ENCODE results near the gene PSD4. TPM values are rescaled to one million over a fixed set of nuclear protein-coding genes. Genes with fewer than 3 reads are reported as not detected.
A peak's percentile ranks its signal among the peaks of the same experiment; 100 is the strongest.

Gene PSD4
- total and polyA plus RNA-seq, 5 donors from 2014 or later = 18.1 to 124 (median 22.7) TPM

GRCh38 chr2:113242327-113242726 lies 68.6 kb downstream of the PSD4 start:
- no peaks in the 10 kb centered on the region for H3K9me3 Mint-ChIP-seq
- H3K27me3 ChIP-seq (ENCODE audit: control insufficient read depth, insufficient read depth, low read length) = no peaks in the 10 kb centered on the region
- no peak overlapping the region for H3K27ac ChIP-seq (ENCODE audit: insufficient read depth, low read length, poor library complexity, severe bottlenecking)
- H3K4me3 Mint-ChIP-seq = no peak overlapping the region
- ATAC-seq (ENCODE audit: low read depth in 2 of 2) (no peak), DNase-seq (no peak)
- H3K27me3 Mint-ChIP-seq = peaks cover 5% of the 10 kb centered on the region
- peaks cover 0 to 19% (median 7%) of the 10 kb centered on the region in 4 donors for H3K4me1 Mint-ChIP-seq
- H3K4me1 ChIP-seq (ENCODE audit: control insufficient read depth, insufficient read depth, low read length, poor library complexity, severe bottlenecking) = no peaks in the 10 kb centered on the region
- H3K36me3 Mint-ChIP-seq = no peaks in the 10 kb centered on the region
- H3K9me3 ChIP-seq (ENCODE audit: control insufficient read depth in 2 of 2, low read length in 2 of 2) = no peaks in the 10 kb centered on the region
- no peak overlapping the region for H3K27ac Mint-ChIP-seq
- H3K36me3 ChIP-seq (ENCODE audit: control insufficient read depth, insufficient read depth, low read length) = no peaks in the 10 kb centered on the region
- no peak overlapping the region for H3K4me3 ChIP-seq (ENCODE audit: low read depth, low read length)

- H3K27ac Mint-ChIP-seq = peak overlapping the region in 1 of 3 donors; percentile 25
- H3K27me3 Mint-ChIP-seq = peaks cover 5% of the 10 kb centered on the region
- H3K4me1 ChIP-seq (ENCODE audit: control insufficient read depth, insufficient read depth, low read length, poor library complexity, severe bottlenecking) = peaks cover 5% of the 10 kb centered on the region
These were observed 71.5 kb downstream of the PSD4 start for GRCh38 chr2:113245276-113245711.

GRCh38 chr2:113246606-113247005 lies 72.8 kb downstream of the PSD4 start:
- peaks cover 16 to 26% (median 22%) of the 10 kb centered on the region in 4 donors for H3K4me1 Mint-ChIP-seq

More at GRCh38 chr2:113245276-113245711, 71.5 kb downstream of the PSD4 start:
- no peaks in the 10 kb centered on the region for H3K27me3 ChIP-seq (ENCODE audit: control insufficient read depth, insufficient read depth, low read length)
- H3K4me1 Mint-ChIP-seq = peaks cover 5 to 21% (median 14%) of the 10 kb centered on the region in 4 donors
- H3K4me3 Mint-ChIP-seq = no peak overlapping the region
- H3K9me3 Mint-ChIP-seq = no peaks in the 10 kb centered on the region
- H3K36me3 ChIP-seq (ENCODE audit: control insufficient read depth, insufficient read depth, low read length) = no peaks in the 10 kb centered on the region
- H3K9me3 ChIP-seq (ENCODE audit: control insufficient read depth in 2 of 2, low read length in 2 of 2) = no peaks in the 10 kb centered on the region
- no peak overlapping the region for H3K4me3 ChIP-seq (ENCODE audit: low read depth, low read length)
- no peaks in the 10 kb centered on the region for H3K36me3 Mint-ChIP-seq
- no peak for ATAC-seq (ENCODE audit: low read depth in 2 of 2)
- DNase-seq = no peak
- H3K27ac ChIP-seq (ENCODE audit: insufficient read depth, low read length, poor library complexity, severe bottlenecking) = no peak overlapping the region

GRCh38 chr2:113248997-113249770 lies 75.4 kb downstream of the PSD4 start:
- Mint-ChIP-seq H3K4me1 (peaks cover 28 to 52% (median 44%) of the 10 kb centered on the region in 4 donors), H3K4me3 (no peak overlapping the region), H3K9me3 (no peaks in the 10 kb centered on the region), H3K27ac (peak overlapping the region in 2 of 3 donors; percentile 2 to 69), H3K36me3 (no peaks in the 10 kb centered on the region), H3K27me3 (no peaks in the 10 kb centered on the region)
- H3K27ac ChIP-seq (ENCODE audit: insufficient read depth, low read length, poor library complexity, severe bottlenecking) = no peak overlapping the region
- H3K27me3 ChIP-seq (ENCODE audit: control insufficient read depth, insufficient read depth, low read length) = no peaks in the 10 kb centered on the region
- no peaks in the 10 kb centered on the region for H3K36me3 ChIP-seq (ENCODE audit: control insufficient read depth, insufficient read depth, low read length)
- no peak overlapping the region for H3K4me3 ChIP-seq (ENCODE audit: low read depth, low read length)
- DNase-seq (peak; percentile 64 to 81 (median 73)), ATAC-seq (ENCODE audit: low read depth in 2 of 2) (peak; percentile 45 to 47)
- H3K4me1 ChIP-seq (ENCODE audit: control insufficient read depth, insufficient read depth, low read length, poor library complexity, severe bottlenecking) = peaks cover 36% of the 10 kb centered on the region
- no peaks in the 10 kb centered on the region for H3K9me3 ChIP-seq (ENCODE audit: control insufficient read depth in 2 of 2, low read length in 2 of 2)

More at GRCh38 chr2:113246606-113247005, 72.8 kb downstream of the PSD4 start:
- H3K4me1 ChIP-seq (ENCODE audit: control insufficient read depth, insufficient read depth, low read length, poor library complexity, severe bottlenecking) = peaks cover 14% of the 10 kb centered on the region
- H3K9me3 ChIP-seq (ENCODE audit: control insufficient read depth in 2 of 2, low read length in 2 of 2) = no peaks in the 10 kb centered on the region
- H3K4me3 ChIP-seq (ENCODE audit: low read depth, low read length) = no peak overlapping the region
- ATAC-seq (ENCODE audit: low read depth in 2 of 2) (no peak), DNase-seq (no peak)
- Mint-ChIP-seq H3K27me3 (peaks cover 5% of the 10 kb centered on the region), H3K9me3 (no peaks in the 10 kb centered on the region), H3K4me3 (no peak overlapping the region), H3K36me3 (no peaks in the 10 kb centered on the region), H3K27ac (no peak overlapping the region)
- no peak overlapping the region for H3K27ac ChIP-seq (ENCODE audit: insufficient read depth, low read length, poor library complexity, severe bottlenecking)
- H3K27me3 ChIP-seq (ENCODE audit: control insufficient read depth, insufficient read depth, low read length) = no peaks in the 10 kb centered on the region
- no peaks in the 10 kb centered on the region for H3K36me3 ChIP-seq (ENCODE audit: control insufficient read depth, insufficient read depth, low read length)

- H3K4me1 Mint-ChIP-seq = peaks cover 28 to 69% (median 51%) of the 10 kb centered on the region in 4 donors
- peak; percentile 7 to 84 (median 24) for DNase-seq
- no peaks in the 10 kb centered on the region for H3K36me3 Mint-ChIP-seq
- no peaks in the 10 kb centered on the region for H3K27me3 ChIP-seq (ENCODE audit: control insufficient read depth, insufficient read depth, low read length)
- H3K27ac Mint-ChIP-seq = peak overlapping the region; percentile 84 to 92 (median 89)
- H3K9me3 Mint-ChIP-seq = no peaks in the 10 kb centered on the region
- peak overlapping the region; percentile 63 for H3K4me3 ChIP-seq (ENCODE audit: low read depth, low read length)
- H3K36me3 ChIP-seq (ENCODE audit: control insufficient read depth, insufficient read depth, low read length) = no peaks in the 10 kb centered on the region
- H3K27ac ChIP-seq (ENCODE audit: insufficient read depth, low read length, poor library complexity, severe bottlenecking) = peak overlapping the region; percentile 73
- H3K4me1 ChIP-seq (ENCODE audit: control insufficient read depth, insufficient read depth, low read length, poor library complexity, severe bottlenecking) = peaks cover 36% of the 10 kb centered on the region
- peak overlapping the region; percentile 28 to 62 (median 52) for H3K4me3 Mint-ChIP-seq
- peak; percentile 46 to 71 for ATAC-seq (ENCODE audit: low read depth in 2 of 2)
- H3K9me3 ChIP-seq (ENCODE audit: control insufficient read depth in 2 of 2, low read length in 2 of 2) = no peaks in the 10 kb centered on the region
- H3K27me3 Mint-ChIP-seq = no peaks in the 10 kb centered on the region
These were observed 77.3 kb downstream of the PSD4 start for GRCh38 chr2:113251118-113251517.

- ATAC-seq (ENCODE audit: low read depth in 2 of 2) (no peak), DNase-seq (no peak)
- no peaks in the 10 kb centered on the region for H3K9me3 Mint-ChIP-seq
- peak overlapping the region in 2 of 4 donors; percentile 28 to 76 for H3K4me3 Mint-ChIP-seq
- peaks cover 6% of the 10 kb centered on the region for H3K27me3 Mint-ChIP-seq
- Histone ChIP-seq H3K27ac (ENCODE audit: insufficient read depth, low read length, poor library complexity, severe bottlenecking) (peak overlapping the region; percentile 73), H3K36me3 (ENCODE audit: control insufficient read depth, insufficient read depth, low read length) (no peaks in the 10 kb centered on the region), H3K9me3 (ENCODE audit: control insufficient read depth in 2 of 2, low read length in 2 of 2) (no peaks in the 10 kb centered on the region), H3K27me3 (ENCODE audit: control insufficient read depth, insufficient read depth, low read length) (no peaks in the 10 kb centered on the region), H3K4me1 (ENCODE audit: control insufficient read depth, insufficient read depth, low read length, poor library complexity, severe bottlenecking) (peaks cover 36% of the 10 kb centered on the region), H3K4me3 (ENCODE audit: low read depth, low read length) (peak overlapping the region; percentile 63)
- H3K36me3 Mint-ChIP-seq = peaks cover 2% of the 10 kb centered on the region
- H3K27ac Mint-ChIP-seq = peak overlapping the region; percentile 89 to 93 (median 92)
- H3K4me1 Mint-ChIP-seq = peaks cover 28 to 77% (median 52%) of the 10 kb centered on the region in 4 donors
These were observed 78.3 kb downstream of the PSD4 start for GRCh38 chr2:113252047-113252590.

GRCh38 chr2:113253453-113253852 lies 79.7 kb downstream of the PSD4 start:
- Mint-ChIP-seq H3K4me1 (peaks cover 28 to 90% (median 56%) of the 10 kb centered on the region in 4 donors), H3K27me3 (peaks cover 9% of the 10 kb centered on the region), H3K27ac (peak overlapping the region; percentile 89 to 93 (median 92)), H3K9me3 (no peaks in the 10 kb centered on the region), H3K36me3 (peaks cover 3% of the 10 kb centered on the region), H3K4me3 (peak overlapping the region in 2 of 4 donors; percentile 1 to 50)
- ATAC-seq (ENCODE audit: low read depth in 2 of 2) (no peak), DNase-seq (no peak)
- Histone ChIP-seq H3K27me3 (ENCODE audit: control insufficient read depth, insufficient read depth, low read length) (no peaks in the 10 kb centered on the region), H3K9me3 (ENCODE audit: control insufficient read depth in 2 of 2, low read length in 2 of 2) (no peaks in the 10 kb centered on the region), H3K4me1 (ENCODE audit: control insufficient read depth, insufficient read depth, low read length, poor library complexity, severe bottlenecking) (peaks cover 36% of the 10 kb centered on the region), H3K36me3 (ENCODE audit: control insufficient read depth, insufficient read depth, low read length) (no peaks in the 10 kb centered on the region), H3K27ac (ENCODE audit: insufficient read depth, low read length, poor library complexity, severe bottlenecking) (no peak overlapping the region), H3K4me3 (ENCODE audit: low read depth, low read length) (no peak overlapping the region)
